H9 (cell line): ENCODE results near the gene GNPDA2. TPM values are rescaled to one million over a fixed set of nuclear protein-coding genes. Genes with fewer than 3 reads are reported as not detected.

Experiments
- DNase-seq: peaks from one replicate; pipeline ENCODE4 v3.0.0-alpha.2; 2017
- H2AFZ ChIP-seq: one replicate; pipeline ENCODE4 v1.6.1; 2013; ENCODE audit warnings: mild to moderate bottlenecking, low read length, control low read depth, moderate library complexity
- H2AK5ac ChIP-seq: 2 replicates; pipeline ENCODE4 v1.6.1; 2013; ENCODE audit warnings: low read length, control low read depth, mixed read lengths; ENCODE audit not compliant: insufficient read length
- H2BK120ac ChIP-seq: one replicate; pipeline ENCODE4 v1.6.1; 2013; ENCODE audit warnings: low read depth, mild to moderate bottlenecking, low read length, control low read depth, inconsistent platforms; ENCODE audit not compliant: poor library complexity, severe bottlenecking
- H2BK12ac ChIP-seq: 2 replicates; pipeline ENCODE4 v1.6.1; 2013; ENCODE audit warnings: low read length, control low read depth, mixed read lengths, low read depth; ENCODE audit not compliant: insufficient read length
- H2BK15ac ChIP-seq: 2 replicates; pipeline ENCODE4 v1.6.1; 2013; ENCODE audit warnings: low read depth, low read length, control low read depth
- H2BK20ac ChIP-seq: one replicate; pipeline ENCODE4 v1.6.1; 2013; ENCODE audit warnings: low read depth, mild to moderate bottlenecking, low read length, control low read depth, inconsistent platforms; ENCODE audit not compliant: poor library complexity, severe bottlenecking
- H2BK5ac ChIP-seq: 2 replicates; pipeline ENCODE4 v1.6.1; 2013; ENCODE audit warnings: low read length, control low read depth, mixed read lengths; ENCODE audit not compliant: insufficient read length
- H3K14ac ChIP-seq: 2 replicates; pipeline ENCODE4 v1.6.1; 2013; ENCODE audit warnings: low read length, control low read depth; ENCODE audit not compliant: insufficient read depth
- H3K18ac ChIP-seq: 2 replicates; pipeline ENCODE4 v1.6.1; 2013; ENCODE audit warnings: low read depth, mild to moderate bottlenecking, mixed read lengths, low read length, control low read depth; ENCODE audit not compliant: insufficient read length
- H3K23ac ChIP-seq: 2 replicates; pipeline ENCODE4 v1.6.1; 2013; ENCODE audit warnings: low read length, control low read depth, mixed read lengths, low read depth; ENCODE audit not compliant: insufficient read length
- H3K23me2 ChIP-seq: 2 replicates; pipeline ENCODE4 v1.6.1; 2013; ENCODE audit warnings: low read depth, mild to moderate bottlenecking, mixed read lengths, low read length, control low read depth; ENCODE audit not compliant: insufficient read length, poor library complexity, severe bottlenecking
- H3K27ac ChIP-seq: 2 replicates; pipeline ENCODE4 v1.5.1; 2013; ENCODE audit warnings: low read length, control low read depth, mixed read lengths, low read depth; ENCODE audit not compliant: insufficient read length
- H3K27me3 ChIP-seq: 2 replicates; pipeline ENCODE4 v1.6.1; 2013; ENCODE audit warnings: low read length, control low read depth, inconsistent platforms; ENCODE audit not compliant: insufficient read depth
- H3K4ac ChIP-seq: 2 replicates; pipeline ENCODE4 v1.6.1; 2013; ENCODE audit warnings: low read depth, mild to moderate bottlenecking, control low read depth, inconsistent platforms, low read length, moderate library complexity
- H3K4me1 ChIP-seq: 2 replicates; pipeline ENCODE4 v1.6.1; 2013; ENCODE audit warnings: low read length, control low read depth, inconsistent platforms; ENCODE audit not compliant: insufficient read depth
- H3K4me2 ChIP-seq: 2 replicates; pipeline ENCODE4 v1.6.1; 2013; ENCODE audit warnings: low read length, control low read depth, mixed read lengths; ENCODE audit not compliant: insufficient read length, insufficient read depth
- H3K56ac ChIP-seq: 2 replicates; pipeline ENCODE4 v1.6.1; 2013; ENCODE audit warnings: low read depth, mild to moderate bottlenecking, mixed read lengths, low read length, control low read depth; ENCODE audit not compliant: insufficient read length
- H3K79me1 ChIP-seq: 2 replicates; pipeline ENCODE4 v1.6.1; 2013; ENCODE audit warnings: low read depth, mild to moderate bottlenecking, moderate library complexity, low read length, control low read depth, inconsistent platforms; ENCODE audit not compliant: insufficient read depth, poor library complexity, severe bottlenecking
- H3K79me2 ChIP-seq: 2 replicates; pipeline ENCODE4 v1.6.1; 2013; ENCODE audit warnings: low read length, control low read depth, inconsistent platforms; ENCODE audit not compliant: insufficient read depth
- H3K9ac ChIP-seq: 2 replicates; pipeline ENCODE4 v1.6.1; 2013; ENCODE audit warnings: low read length, control low read depth, mixed read lengths; ENCODE audit not compliant: insufficient read length; ENCODE audit errors: extremely low read depth
- H3K9me3 ChIP-seq: one replicate; pipeline ENCODE4 v1.6.1; 2013; ENCODE audit warnings: low read depth, low read length, inconsistent platforms; ENCODE audit not compliant: control insufficient read depth
- H3T11ph ChIP-seq: one replicate; pipeline ENCODE4 v1.6.1; 2013; ENCODE audit warnings: mild to moderate bottlenecking, low read length, control low read depth, inconsistent platforms
- H4K20me1 ChIP-seq: one replicate; pipeline ENCODE4 v1.6.1; 2013; ENCODE audit not compliant: control insufficient read depth, insufficient read length, insufficient read depth
- H4K5ac ChIP-seq: 2 replicates; pipeline ENCODE4 v1.6.1; 2013; ENCODE audit warnings: low read depth, mild to moderate bottlenecking, mixed read lengths, low read length, control low read depth; ENCODE audit not compliant: insufficient read length
- H4K8ac ChIP-seq: replicated peaks from 2 replicates; pipeline ENCODE4 v1.6.1; 2013; ENCODE audit warnings: low read length, control low read depth, mixed read lengths, low read depth; ENCODE audit not compliant: insufficient read length
- H4K91ac ChIP-seq: 2 replicates; pipeline ENCODE4 v1.6.1; 2013; ENCODE audit warnings: low read depth, mild to moderate bottlenecking, moderate library complexity, mixed read lengths, low read length, control low read depth; ENCODE audit not compliant: insufficient read length
- H3K27ac Mint-ChIP-seq, 3 experiments: 2 replicates in 2 of 3; 3 replicates in 1 of 3; pipeline ENCODE4 v1.8.0; 2020 to 2021; ENCODE audit warnings: mixed read lengths in 3 of 3, mild to moderate bottlenecking in 1 of 3, moderate library complexity in 1 of 3
- H3K27me3 Mint-ChIP-seq: 2 replicates; pipeline ENCODE4 v1.8.0; 2021; ENCODE audit warnings: low read depth, mild to moderate bottlenecking, moderate library complexity, mixed read lengths
- H3K36me3 Mint-ChIP-seq, 3 experiments: 2 replicates in 2 of 3; 3 replicates in 1 of 3; pipeline ENCODE4 v1.8.0; 2020 to 2021; ENCODE audit warnings: low read depth in 3 of 3, mixed read lengths in 3 of 3; ENCODE audit not compliant: insufficient read depth in 1 of 3
- H3K4me1 Mint-ChIP-seq, 2 experiments: 2 replicates each; pipeline ENCODE4 v1.8.0; 2020; ENCODE audit warnings: mixed read lengths in 2 of 2
- H3K4me3 Mint-ChIP-seq, 2 experiments: 2 replicates in 1 of 2; 3 replicates in 1 of 2; pipeline ENCODE4 v1.8.0; 2020 to 2021; ENCODE audit warnings: mild to moderate bottlenecking in 2 of 2, mixed read lengths in 2 of 2, moderate library complexity in 1 of 2
- H3K9me3 Mint-ChIP-seq, 2 experiments: 2 replicates in 1 of 2; 3 replicates in 1 of 2; pipeline ENCODE4 v1.8.0; 2020; ENCODE audit warnings: mild to moderate bottlenecking in 2 of 2, mixed read lengths in 2 of 2, moderate library complexity in 1 of 2
- CTCF ChIP-seq: fragments of 200-600 bp; sonication (generic); conservative IDR thresholded peaks from 3 replicates; pipeline ENCODE4 v1.8.0; 2021; ENCODE audit warnings: antibody characterized with exemption, mild to moderate bottlenecking
- WGBS: extraction: QIAGEN DNeasy Blood & Tissue Kit; methylation state at CpG from one replicate; pipeline ENCODE4 v1.1.7; 2013; ENCODE audit warnings: missing lambda C conversion rate, low lambda C conversion rate, mixed read lengths; ENCODE audit not compliant: insufficient read length; ENCODE audit errors: extremely low coverage; 5-methylcytosine and 5-hydroxymethylcytosine counted together
- total RNA-seq: library from RNA; stranded (reverse); gene quantifications from 2 replicates; pipeline ENCODE4 v1.2.1, GENCODE V29; 2021

The GNPDA2 gene
- total RNA-seq, 1 experiment from 2014 or later: 4.8 TPM

DNA sequence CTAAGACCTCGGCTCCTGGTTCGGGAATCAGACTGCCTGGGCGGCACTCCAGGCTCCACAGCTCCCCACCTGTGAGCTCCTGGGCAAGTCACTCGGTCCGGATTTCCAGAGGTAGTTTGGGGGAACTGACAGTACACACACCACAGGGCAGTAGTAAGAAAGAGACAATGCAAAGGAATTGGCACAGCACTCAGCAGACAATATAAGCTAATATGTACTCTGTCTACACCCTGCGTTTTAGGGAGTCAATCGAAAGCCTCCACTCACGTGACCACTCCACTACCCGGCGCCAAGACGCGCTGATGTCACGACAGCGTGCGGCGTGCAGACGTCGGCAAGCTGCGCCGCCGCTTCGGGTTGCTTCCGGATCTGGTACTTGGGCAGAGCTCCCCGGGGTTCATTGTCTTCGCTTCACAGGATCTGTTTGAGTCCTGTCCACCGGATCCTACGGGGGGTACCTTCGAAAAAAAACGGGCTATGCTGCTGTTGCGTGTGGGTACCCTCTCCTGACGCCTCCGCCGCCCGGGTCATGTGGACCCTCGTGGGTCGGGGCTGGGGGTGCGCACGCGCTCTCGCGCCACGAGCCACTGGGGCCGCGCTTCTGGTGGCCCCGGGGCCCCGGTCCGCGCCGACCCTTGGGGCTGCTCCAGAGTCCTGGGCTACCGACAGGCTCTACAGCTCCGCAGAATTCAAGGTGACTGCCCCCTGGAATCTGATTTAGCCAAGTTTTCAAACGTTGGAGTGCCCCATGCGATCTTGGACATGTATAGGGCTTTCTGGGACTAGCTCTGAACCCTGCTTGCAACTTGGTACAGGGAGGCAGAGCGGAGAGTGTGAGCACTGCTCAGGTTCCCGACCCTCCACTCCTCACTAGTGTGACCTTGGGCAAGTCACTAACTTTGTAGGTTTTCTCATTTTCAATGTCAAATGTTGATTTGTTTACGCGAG is 48.0 kb downstream of the GNPDA2 start, which contains the start of gene GUF1:
GUF1 (plus strand) TSS at position 327 of the 948 bp plus-strand sequence; CDS start at position 530, 203 bp downstream.
- no peak within 1 kb of the TSS for H3K23ac ChIP-seq
- no peaks in the 10 kb centered on the region for H4K20me1 ChIP-seq
- H3K27ac ChIP-seq: no peak within 1 kb of the TSS
- H3K4me2 ChIP-seq: peak within 1 kb of the TSS; percentile 59
- Mint-ChIP-seq H3K4me1 (peaks cover 10 to 19% of the 10 kb centered on the region in 2 experiments), H3K27ac (peak within 1 kb of the TSS; percentile 88 to 99 (median 99)), H3K4me3 (peak within 1 kb of the TSS; percentile 91 to 97), H3K27me3 (peaks cover 4% of the 10 kb centered on the region; the same call in 1 of the 2 replicates), H3K36me3 (peaks cover 0 to 11% (median 11%) of the 10 kb centered on the region in 3 experiments; a peak in 4 of 7 replicates), H3K9me3 (no peaks in the 10 kb centered on the region; a peak in 1 of 5 replicates)
- TF ChIP-seq CTCF: no peak
- H3K9me3 ChIP-seq: no peaks in the 10 kb centered on the region
- H3K79me2 ChIP-seq: peaks cover 7% of the 10 kb centered on the region; the same call in 1 of the 2 replicates
- no CpG with 5 or more reads among the region's 57 CpGs for WGBS
- H3K79me1 ChIP-seq: peaks cover 3% of the 10 kb centered on the region
- H2BK20ac ChIP-seq: no peak within 1 kb of the TSS
- no peak within 1 kb of the TSS for H4K8ac ChIP-seq
- H3K23me2 ChIP-seq: peaks cover 4% of the 10 kb centered on the region
- no peak within 1 kb of the TSS for H3T11ph ChIP-seq
- peak within 1 kb of the TSS; percentile 46 for H2AFZ ChIP-seq
- H3K9ac ChIP-seq: peak within 1 kb of the TSS; percentile 83
- no peak within 1 kb of the TSS for H2BK12ac ChIP-seq
- H3K18ac ChIP-seq: peak within 1 kb of the TSS; percentile 78
- no peak within 1 kb of the TSS for H2BK15ac ChIP-seq
- no peak within 1 kb of the TSS for H3K56ac ChIP-seq
- peak within 1 kb of the TSS; percentile 94 for H3K14ac ChIP-seq
- no peak within 1 kb of the TSS for H3K4ac ChIP-seq
- H2BK120ac ChIP-seq: no peak within 1 kb of the TSS
- no peak within 1 kb of the TSS for H4K5ac ChIP-seq
- no peak within 1 kb of the TSS for H2BK5ac ChIP-seq
- H4K91ac ChIP-seq: no peak within 1 kb of the TSS
- peaks cover 2% of the 10 kb centered on the region; the same call in 1 of the 2 replicates for H3K4me1 ChIP-seq
- no peak within 1 kb of the TSS for H2AK5ac ChIP-seq
- H3K27me3 ChIP-seq: no peaks in the 10 kb centered on the region
- peak; percentile 92 for DNase-seq
